ENCODE results near the gene IFT43. TPM values are rescaled to one million over a fixed set of nuclear protein-coding genes. Genes with fewer than 3 reads are reported as not detected.

Gene IFT43
- total and polyA plus RNA-seq, 2 donors (not counting 3 experiments of a cell fraction or from before 2014, with no cell fraction given): 22.3 to 39.0 TPM

DNA sequence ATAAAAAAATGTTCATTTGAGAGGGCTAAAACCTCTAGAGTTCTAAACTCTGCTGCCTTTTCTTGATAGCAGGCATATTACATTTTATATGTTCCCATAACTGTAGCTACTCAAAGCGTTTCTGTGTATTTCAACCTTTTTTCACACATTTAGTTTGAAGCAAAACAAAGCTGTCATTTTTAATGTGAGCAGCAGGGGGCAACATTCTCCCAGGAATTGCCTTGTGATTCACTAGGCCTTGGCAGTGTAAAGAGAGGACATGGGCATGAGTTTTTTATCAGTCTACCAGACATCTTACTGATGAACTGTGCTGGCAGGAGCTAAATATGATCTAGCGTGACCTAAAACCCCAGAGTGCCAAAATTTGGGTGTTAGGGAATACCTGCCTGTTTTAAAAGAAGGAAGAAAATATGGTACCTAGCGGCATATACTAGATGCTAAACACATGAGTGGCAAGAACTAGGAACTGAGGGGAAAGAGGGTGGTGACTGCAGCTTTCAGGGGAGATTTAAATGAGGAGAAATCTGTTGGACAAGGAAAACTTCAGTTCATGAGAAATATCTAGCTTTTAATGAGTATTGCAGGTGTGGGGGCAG is 65.3 kb downstream of the IFT43 start:
- H3K9me3 ChIP-seq (replicated peaks; ENCODE audit: control insufficient read depth, insufficient read depth, low read length): no peaks in the 10 kb centered on the region
- no peaks in the 10 kb centered on the region for H4K20me1 ChIP-seq (replicated peaks; ENCODE audit: control insufficient read depth, extremely low read depth, insufficient read depth, low read length)
- no peak overlapping the region for H3K9ac ChIP-seq (replicated peaks; ENCODE audit: extremely low read depth, insufficient read depth, low read length)
- dilution Hi-C loops (cut with MboI; ENCODE audit: extremely low pct_ligation_motif_present, low sequenced_read_pairs) (no loop called here), intact Hi-C loops (cut with micrococcal nuclease) (loop anchor here (1.0 to 5.0 kb wide), 5 partner anchors 40 to 594 kb away; no protein-coding TSS in a partner anchor)
- no peaks in the 10 kb centered on the region for H3K79me2 ChIP-seq (ENCODE audit: control insufficient read depth, insufficient read depth, low read length)
- no peaks in the 10 kb centered on the region for H3K27me3 ChIP-seq (ENCODE audit: control insufficient read depth in 2 of 2, insufficient read depth in 2 of 2, low read length in 2 of 2)
- ChIA-PET CTCF (interaction anchor here (0.6 to 3.7 kb wide), 46 partner anchors 9 to 600 kb away, joined by 3 to 141 read pairs (median 4); partner anchors contain the start of gene GPATCH2L), POLR2A (interaction anchor here (0.5 kb wide), 1 partner anchor 64 kb away, joined by 4 read pairs; no protein-coding TSS in a partner anchor)
- no peak overlapping the region for H3K4me2 ChIP-seq (ENCODE audit: insufficient read depth, low read length)
- no peaks in the 10 kb centered on the region for H3K4me1 ChIP-seq (ENCODE audit: control insufficient read depth, extremely low read depth, insufficient read depth, low read length)
- H2AFZ ChIP-seq (ENCODE audit: low read depth, low read length): no peak overlapping the region
- H3K9me1 ChIP-seq (replicated peaks; ENCODE audit: control insufficient read depth, extremely low read depth, insufficient read depth, low read length): no peaks in the 10 kb centered on the region
- no peak overlapping the region for H3K27ac ChIP-seq (ENCODE audit: insufficient read depth, low read depth, low read length)
- BruUV-seq (replicated peaks): no TSS peak
- FAIRE-seq: peak; percentile 92
- TF ChIP-seq, protein P1, sequence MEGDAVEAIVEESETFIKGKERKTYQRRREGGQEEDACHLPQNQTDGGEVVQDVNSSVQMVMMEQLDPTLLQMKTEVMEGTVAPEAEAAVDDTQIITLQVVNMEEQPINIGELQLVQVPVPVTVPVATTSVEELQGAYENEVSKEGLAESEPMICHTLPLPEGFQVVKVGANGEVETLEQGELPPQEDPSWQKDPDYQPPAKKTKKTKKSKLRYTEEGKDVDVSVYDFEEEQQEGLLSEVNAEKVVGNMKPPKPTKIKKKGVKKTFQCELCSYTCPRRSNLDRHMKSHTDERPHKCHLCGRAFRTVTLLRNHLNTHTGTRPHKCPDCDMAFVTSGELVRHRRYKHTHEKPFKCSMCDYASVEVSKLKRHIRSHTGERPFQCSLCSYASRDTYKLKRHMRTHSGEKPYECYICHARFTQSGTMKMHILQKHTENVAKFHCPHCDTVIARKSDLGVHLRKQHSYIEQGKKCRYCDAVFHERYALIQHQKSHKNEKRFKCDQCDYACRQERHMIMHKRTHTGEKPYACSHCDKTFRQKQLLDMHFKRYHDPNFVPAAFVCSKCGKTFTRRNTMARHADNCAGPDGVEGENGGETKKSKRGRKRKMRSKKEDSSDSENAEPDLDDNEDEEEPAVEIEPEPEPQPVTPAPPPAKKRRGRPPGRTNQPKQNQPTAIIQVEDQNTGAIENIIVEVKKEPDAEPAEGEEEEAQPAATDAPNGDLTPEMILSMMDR (IDR thresholded peaks at IDR 0.05; ENCODE audit: extremely low read depth in 1 of 2, insufficient read depth in 1 of 2, low read depth in 1 of 2, low read length in 2 of 2): peak; percentile 51 to 69
- TF ChIP-seq POLR2AphosphoS5 (IDR thresholded peaks at IDR 0.05; ENCODE audit: insufficient read depth, low read depth, low read length): no peak
- DNase-seq (ENCODE audit: low read depth, low spot score): peak; percentile 72
- H3K4me3 ChIP-seq (replicated peaks in 1 of 3; ENCODE audit: insufficient read depth in 1 of 3, low read depth in 1 of 3, low read length in 3 of 3): no peak overlapping the region
- no peaks in the 10 kb centered on the region for H3K36me3 ChIP-seq (ENCODE audit: control insufficient read depth in 2 of 2, extremely low read depth in 1 of 2, insufficient read depth in 2 of 2, low read length in 2 of 2)

DNA sequence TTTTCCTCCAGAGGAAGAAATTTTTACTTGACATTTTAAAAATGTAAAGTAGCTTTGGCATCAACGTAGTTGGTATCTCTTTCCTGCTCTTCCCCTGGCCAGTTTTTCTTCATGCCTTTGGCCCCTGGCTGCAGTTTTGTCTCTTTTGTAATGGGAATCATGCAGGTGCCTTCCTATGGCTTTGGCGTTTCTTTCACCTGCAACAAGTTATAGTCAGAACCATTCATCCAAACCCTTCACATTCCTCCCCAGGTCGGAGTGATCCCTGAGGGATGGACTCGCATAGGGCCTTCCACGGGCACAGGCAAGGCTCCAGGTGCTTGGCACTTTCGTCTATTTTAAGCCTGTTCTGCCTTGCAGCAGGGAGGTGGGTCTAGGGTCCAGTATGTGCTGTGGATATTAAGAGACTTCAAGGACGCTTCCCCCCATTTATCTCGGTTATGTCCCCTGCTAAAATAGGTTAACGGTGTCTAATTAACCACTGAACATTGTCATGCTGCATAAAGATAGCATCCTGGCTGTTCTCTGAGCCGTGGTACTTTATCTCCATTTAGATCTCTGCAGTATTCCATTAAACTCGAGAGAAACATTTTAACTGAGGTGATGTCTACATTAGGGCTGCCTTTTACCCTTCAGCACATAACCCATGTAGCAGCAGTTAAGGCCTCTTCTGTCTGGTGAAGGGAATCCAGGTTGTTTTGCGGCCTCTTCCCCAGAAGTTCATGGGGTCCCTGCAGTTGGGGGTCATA is 66.3 kb downstream of the IFT43 start:
- no TSS peak for BruUV-seq (replicated peaks)
- no peaks in the 10 kb centered on the region for H3K27me3 ChIP-seq (ENCODE audit: control insufficient read depth in 2 of 2, insufficient read depth in 2 of 2, low read length in 2 of 2)

More for the DNA sequence above, 66.3 kb downstream of the IFT43 start:
- no peaks in the 10 kb centered on the region for H3K79me2 ChIP-seq (ENCODE audit: control insufficient read depth, insufficient read depth, low read length)
- no peak for FAIRE-seq
- H2AFZ ChIP-seq (ENCODE audit: low read depth, low read length): no peak overlapping the region
- ChIA-PET POLR2A (no interaction called here), CTCF (interaction anchor here (1.5 to 3.7 kb wide), 11 partner anchors 12 to 595 kb away, joined by 3 to 141 read pairs (median 15); no protein-coding TSS in a partner anchor)
- no peaks in the 10 kb centered on the region for H3K36me3 ChIP-seq (ENCODE audit: control insufficient read depth in 2 of 2, extremely low read depth in 1 of 2, insufficient read depth in 2 of 2, low read length in 2 of 2)
- no peak for TF ChIP-seq GATA2 (IDR thresholded peaks at IDR 0.05; ENCODE audit: insufficient read depth, insufficient read length, low read depth, low read length)
- TF ChIP-seq FOS (IDR thresholded peaks at IDR 0.05; ENCODE audit: borderline replicate concordance, insufficient read depth, low read length): no peak
- no peak for TF ChIP-seq JUN (IDR thresholded peaks at IDR 0.05; ENCODE audit: borderline replicate concordance, insufficient read depth, insufficient read length, low read depth)
- TF ChIP-seq, protein P2, sequence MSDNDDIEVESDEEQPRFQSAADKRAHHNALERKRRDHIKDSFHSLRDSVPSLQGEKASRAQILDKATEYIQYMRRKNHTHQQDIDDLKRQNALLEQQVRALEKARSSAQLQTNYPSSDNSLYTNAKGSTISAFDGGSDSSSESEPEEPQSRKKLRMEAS (IDR thresholded peaks at IDR 0.05; ENCODE audit: insufficient read depth, insufficient read length): no peak
- TF ChIP-seq MYC (IDR thresholded peaks at IDR 0.05; ENCODE audit: low read depth, low read length): no peak
- TF ChIP-seq, protein P1 (IDR thresholded peaks at IDR 0.05; ENCODE audit: extremely low read depth in 1 of 2, insufficient read depth in 1 of 2, low read depth in 1 of 2, low read length in 2 of 2): no peak
- no peak for TF ChIP-seq EZH2 (IDR thresholded peaks at IDR 0.05; ENCODE audit: borderline replicate concordance, low read depth, low read length, severe bottlenecking)
- no peak for TF ChIP-seq POLR2AphosphoS5 (IDR thresholded peaks at IDR 0.05; ENCODE audit: insufficient read depth, low read depth, low read length)
- no peak for TF ChIP-seq POLR2A (IDR thresholded peaks at IDR 0.05; ENCODE audit: low read depth, low read length)
- H3K27ac ChIP-seq (ENCODE audit: insufficient read depth, low read depth, low read length): no peak overlapping the region
- no peaks in the 10 kb centered on the region for H3K9me3 ChIP-seq (replicated peaks; ENCODE audit: control insufficient read depth, insufficient read depth, low read length)
- no peak overlapping the region for H3K4me3 ChIP-seq (replicated peaks in 1 of 3; ENCODE audit: insufficient read depth in 1 of 3, low read depth in 1 of 3, low read length in 3 of 3)
- no peak for DNase-seq (ENCODE audit: low read depth, low spot score)
- H3K9ac ChIP-seq (replicated peaks; ENCODE audit: extremely low read depth, insufficient read depth, low read length): no peak overlapping the region
- no peak overlapping the region for H3K4me2 ChIP-seq (ENCODE audit: insufficient read depth, low read length)
- H3K4me1 ChIP-seq (ENCODE audit: control insufficient read depth, extremely low read depth, insufficient read depth, low read length): no peaks in the 10 kb centered on the region
- no peaks in the 10 kb centered on the region for H4K20me1 ChIP-seq (replicated peaks; ENCODE audit: control insufficient read depth, extremely low read depth, insufficient read depth, low read length)
- no peaks in the 10 kb centered on the region for H3K9me1 ChIP-seq (replicated peaks; ENCODE audit: control insufficient read depth, extremely low read depth, insufficient read depth, low read length)
- intact Hi-C loops (cut with micrococcal nuclease): loop anchor here (1.0 to 5.0 kb wide), 4 partner anchors 39 to 345 kb away; no protein-coding TSS in a partner anchor
- dilution Hi-C loops (cut with MboI; ENCODE audit: extremely low pct_ligation_motif_present, low sequenced_read_pairs): no loop called here
